ENCODE measurements around the gene TRIM62.

Gene TRIM62

GRCh38 chr1:33167650-33168447 lies 14.0 kb downstream of the TRIM62 start:
- TF ChIP-seq CTCF (IDR thresholded peaks at IDR 0.05; ENCODE audit: low read depth, low read length, missing control alignments), result no peak
- H3K4me3 ChIP-seq (replicated peaks; ENCODE audit: low read depth, low read length), result no peak overlapping the region
- DNase-seq (ENCODE audit: extremely low read depth, low read depth), result no peak

GRCh38 chr1:33165809-33166208 lies 16.0 kb downstream of the TRIM62 start:
- no peak overlapping the region for H3K4me3 ChIP-seq (replicated peaks; ENCODE audit: low read depth, low read length)
- TF ChIP-seq CTCF (IDR thresholded peaks at IDR 0.05; ENCODE audit: low read depth, low read length, missing control alignments), result no peak
- no peak for DNase-seq (ENCODE audit: extremely low read depth, low read depth)

GRCh38 chr1:33165209-33165608 lies 16.6 kb downstream of the TRIM62 start:
- no peak for TF ChIP-seq CTCF (IDR thresholded peaks at IDR 0.05; ENCODE audit: low read depth, low read length, missing control alignments)
- DNase-seq (ENCODE audit: extremely low read depth, low read depth), result no peak
- H3K4me3 ChIP-seq (replicated peaks; ENCODE audit: low read depth, low read length), result no peak overlapping the region

- no peak overlapping the region for H3K4me3 ChIP-seq (replicated peaks; ENCODE audit: low read depth, low read length)
- TF ChIP-seq CTCF (IDR thresholded peaks at IDR 0.05; ENCODE audit: low read depth, low read length, missing control alignments), result no peak
- DNase-seq (ENCODE audit: extremely low read depth, low read depth), result peak; percentile 38
Observed at GRCh38 chr1:33163621-33164519, 18.0 kb downstream of the TRIM62 start.

- TF ChIP-seq CTCF (IDR thresholded peaks at IDR 0.05; ENCODE audit: low read depth, low read length, missing control alignments), result no peak
- no peak for DNase-seq (ENCODE audit: extremely low read depth, low read depth)
- H3K4me3 ChIP-seq (replicated peaks; ENCODE audit: low read depth, low read length), result no peak overlapping the region
Observed at GRCh38 chr1:33162141-33162540, 19.7 kb downstream of the TRIM62 start.

DNA sequence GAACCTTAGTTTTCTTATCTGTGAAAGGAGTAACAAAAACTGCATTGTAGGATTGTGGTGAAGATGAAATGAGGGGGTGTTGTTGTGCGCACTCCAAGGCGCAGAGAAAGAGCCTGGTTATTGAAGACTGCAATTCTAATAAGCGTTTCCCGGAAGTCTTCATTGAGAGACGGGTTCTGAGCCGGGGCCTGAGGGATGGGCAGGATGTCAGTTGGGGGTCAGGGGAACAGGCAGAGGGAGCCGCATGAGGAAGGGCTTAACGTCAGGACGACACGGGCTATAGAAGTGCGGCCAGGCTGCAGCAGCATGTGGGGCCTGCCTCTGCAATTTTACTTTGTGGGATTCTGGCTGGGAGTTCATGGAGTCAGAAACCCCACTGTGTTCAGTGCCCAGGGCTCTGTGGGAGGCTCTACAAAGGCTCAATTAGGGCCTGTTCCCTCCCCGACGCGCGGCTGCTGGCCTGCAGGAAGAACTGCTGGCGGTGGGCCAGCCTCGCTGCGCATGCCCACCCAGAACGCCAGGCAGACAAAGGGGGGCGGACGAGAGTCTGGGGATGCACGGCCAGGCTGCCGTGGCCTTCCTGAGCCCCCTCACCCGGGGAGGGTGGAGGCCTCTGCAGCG lies 20.7 kb downstream of the TRIM62 start:
- no peak overlapping the region for H3K4me3 ChIP-seq (replicated peaks; ENCODE audit: low read depth, low read length)

More for the DNA sequence above, 20.7 kb downstream of the TRIM62 start:
- TF ChIP-seq CTCF (IDR thresholded peaks at IDR 0.05; ENCODE audit: low read depth, low read length, missing control alignments), result no peak
- DNase-seq (ENCODE audit: extremely low read depth, low read depth), result no peak

Data from HFF-Myc (cell line).